ENCODE results near the gene APMAP.

The APMAP gene

DNA sequence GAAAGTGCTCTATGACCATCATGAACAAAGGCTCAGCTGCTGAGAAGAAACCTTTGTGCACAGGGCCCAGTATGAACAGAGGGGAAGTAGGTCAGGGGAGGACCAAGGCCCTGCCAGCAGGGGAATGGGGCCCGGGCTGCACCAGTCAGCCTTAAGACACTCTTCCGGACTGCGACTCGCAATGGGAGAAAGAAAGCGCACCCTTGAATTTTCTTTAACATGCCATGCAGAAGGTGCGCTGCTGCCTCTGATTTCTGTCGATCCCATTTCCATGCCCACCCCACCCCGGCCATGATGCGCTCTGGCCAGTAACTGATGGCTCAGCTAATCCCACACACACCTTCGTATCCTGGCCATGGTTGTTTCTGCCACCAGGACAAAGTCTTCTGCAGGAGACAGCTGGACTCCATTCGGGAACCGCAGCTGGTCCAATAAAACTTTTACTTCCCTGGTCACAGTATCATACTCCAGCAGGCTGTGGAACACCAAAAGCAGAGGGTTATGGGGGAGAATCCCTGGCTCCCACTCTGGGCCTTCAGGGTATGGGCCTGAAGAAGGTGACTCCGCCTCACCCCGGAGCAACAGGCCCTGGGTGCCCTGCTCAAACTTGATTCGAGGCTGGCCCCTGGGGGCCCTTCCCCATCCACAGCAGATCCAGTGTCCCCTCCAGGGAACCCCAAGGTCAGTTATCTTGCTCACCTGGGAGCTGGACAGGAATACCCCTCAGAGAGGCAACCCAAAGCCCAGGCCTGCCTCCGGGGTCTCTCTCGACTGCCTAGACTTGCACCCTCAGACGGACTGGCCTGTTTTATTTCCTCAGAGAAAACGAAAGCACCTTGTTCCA is 23.1 kb downstream of the APMAP start:
- Histone ChIP-seq H3K9me3 (no peaks in the 10 kb centered on the region), H3K27me3 (ENCODE audit: low read depth) (no peaks in the 10 kb centered on the region), H3K4me1 (no peaks in the 10 kb centered on the region), H3K36me3 (replicated peaks) (peaks cover 32% of the 10 kb centered on the region), H3K4me3 (no peak overlapping the region)
- in situ Hi-C loops (cut with MboI; ENCODE audit: low sequenced_read_pairs), result no loop called here
- DNase-seq (ENCODE audit: low spot score in 2 of 2), result no peak

DNA sequence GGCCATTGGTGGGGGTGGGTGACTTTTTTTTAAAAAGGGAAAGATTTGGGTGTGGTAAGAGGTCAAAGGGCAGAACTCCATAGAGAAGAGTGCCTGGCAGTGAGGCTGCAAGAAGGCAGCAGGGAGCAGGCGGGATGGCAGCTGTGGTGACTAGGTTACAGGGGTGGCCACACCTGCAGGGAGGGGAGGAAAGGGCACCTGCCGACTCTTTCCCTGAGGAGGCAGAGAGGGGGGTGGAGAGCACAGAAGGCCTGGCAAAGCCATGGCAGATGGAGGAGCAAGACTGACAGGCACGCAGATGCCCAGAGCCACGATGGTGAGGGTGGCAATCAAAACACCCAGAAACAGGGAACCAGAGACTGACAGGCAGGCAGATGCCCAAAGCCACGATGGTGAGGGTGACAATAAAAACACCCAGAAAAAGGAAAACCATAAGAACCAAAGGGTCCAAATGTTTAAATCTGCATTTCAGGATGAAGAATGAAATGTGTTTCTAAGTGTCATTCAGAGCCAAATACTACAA is 24.2 kb downstream of the APMAP start:
- Histone ChIP-seq H3K9me3 (no peaks in the 10 kb centered on the region), H3K4me1 (no peaks in the 10 kb centered on the region), H3K27me3 (ENCODE audit: low read depth) (no peaks in the 10 kb centered on the region), H3K36me3 (replicated peaks) (peaks cover 39% of the 10 kb centered on the region), H3K4me3 (no peak overlapping the region)
- DNase-seq (ENCODE audit: low spot score in 2 of 2), result no peak
- in situ Hi-C loops (cut with MboI; ENCODE audit: low sequenced_read_pairs), result no loop called here

- Histone ChIP-seq H3K9me3 (no peaks in the 10 kb centered on the region), H3K4me1 (no peaks in the 10 kb centered on the region), H3K4me3 (no peak overlapping the region), H3K27me3 (ENCODE audit: low read depth) (no peaks in the 10 kb centered on the region), H3K36me3 (replicated peaks) (peaks cover 39% of the 10 kb centered on the region)
- in situ Hi-C loops (cut with MboI; ENCODE audit: low sequenced_read_pairs), result no loop called here
- no peak for DNase-seq (ENCODE audit: low spot score in 2 of 2)
Observed at GRCh38 chr20:24966317-24967012, 26.1 kb downstream of the APMAP start.

GRCh38 chr20:24965065-24965919 is 27.3 kb downstream of the APMAP start:
- H3K9me3 ChIP-seq, result no peaks in the 10 kb centered on the region
- in situ Hi-C loops (cut with MboI; ENCODE audit: low sequenced_read_pairs), result no loop called here
- H3K4me3 ChIP-seq, result no peak overlapping the region
- DNase-seq (ENCODE audit: low spot score in 2 of 2), result no peak
- no peaks in the 10 kb centered on the region for H3K27me3 ChIP-seq (ENCODE audit: low read depth)
- H3K4me1 ChIP-seq, result no peaks in the 10 kb centered on the region
- H3K36me3 ChIP-seq (replicated peaks), result peaks cover 43% of the 10 kb centered on the region

- in situ Hi-C loops (cut with MboI; ENCODE audit: low sequenced_read_pairs), result no loop called here
- DNase-seq (ENCODE audit: low spot score in 2 of 2), result no peak
- Histone ChIP-seq H3K9me3 (no peaks in the 10 kb centered on the region), H3K4me3 (no peak overlapping the region), H3K4me1 (no peaks in the 10 kb centered on the region), H3K36me3 (replicated peaks) (peaks cover 39% of the 10 kb centered on the region), H3K27me3 (ENCODE audit: low read depth) (no peaks in the 10 kb centered on the region)
Observed at GRCh38 chr20:24964506-24964840, 28.1 kb downstream of the APMAP start.

DNA sequence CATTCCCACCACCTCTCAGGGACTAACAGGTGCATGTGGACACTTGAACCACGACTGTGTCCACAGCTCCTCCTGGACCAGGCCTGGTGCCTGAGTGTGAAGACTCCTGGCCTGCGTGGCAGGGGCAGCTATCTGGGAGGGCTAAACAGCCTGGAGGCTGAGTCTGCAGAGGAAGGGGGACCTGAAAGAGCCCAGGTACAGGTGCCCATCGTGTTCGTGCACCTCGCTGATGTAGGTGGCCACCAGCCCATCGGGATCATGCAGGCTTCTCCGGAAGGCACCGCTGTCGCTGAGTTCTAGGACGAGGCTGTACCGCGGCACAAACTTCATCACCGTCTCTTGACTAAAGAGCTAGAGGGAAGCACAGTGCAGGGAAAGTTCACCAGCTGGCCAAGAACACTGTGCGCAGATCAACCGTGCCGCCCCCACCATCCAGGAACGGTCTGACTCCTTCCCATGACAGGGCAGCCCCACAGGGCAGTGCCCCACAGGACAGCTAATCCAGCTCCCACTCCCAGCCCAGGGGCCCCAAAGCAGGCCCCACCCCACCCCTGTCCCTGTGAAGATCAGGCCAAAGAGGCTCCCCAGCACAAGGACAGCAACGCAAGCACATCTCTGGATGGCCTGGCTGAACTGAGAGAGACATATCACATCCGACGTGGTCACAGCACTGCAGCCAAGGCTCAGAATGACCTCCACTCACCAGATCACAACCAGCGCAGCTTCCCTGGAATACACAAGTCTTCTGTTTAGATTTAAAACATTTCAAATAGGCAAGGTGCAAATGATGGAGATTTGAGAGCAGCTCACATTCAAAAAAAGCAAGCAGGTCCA is 28.7 kb downstream of the APMAP start:
- H3K36me3 ChIP-seq (replicated peaks), result peaks cover 39% of the 10 kb centered on the region
- no peak for DNase-seq (ENCODE audit: low spot score in 2 of 2)
- no peaks in the 10 kb centered on the region for H3K27me3 ChIP-seq (ENCODE audit: low read depth)
- H3K4me3 ChIP-seq, result no peak overlapping the region
- no peaks in the 10 kb centered on the region for H3K4me1 ChIP-seq
- in situ Hi-C loops (cut with MboI; ENCODE audit: low sequenced_read_pairs), result no loop called here
- H3K9me3 ChIP-seq, result no peaks in the 10 kb centered on the region

DNA sequence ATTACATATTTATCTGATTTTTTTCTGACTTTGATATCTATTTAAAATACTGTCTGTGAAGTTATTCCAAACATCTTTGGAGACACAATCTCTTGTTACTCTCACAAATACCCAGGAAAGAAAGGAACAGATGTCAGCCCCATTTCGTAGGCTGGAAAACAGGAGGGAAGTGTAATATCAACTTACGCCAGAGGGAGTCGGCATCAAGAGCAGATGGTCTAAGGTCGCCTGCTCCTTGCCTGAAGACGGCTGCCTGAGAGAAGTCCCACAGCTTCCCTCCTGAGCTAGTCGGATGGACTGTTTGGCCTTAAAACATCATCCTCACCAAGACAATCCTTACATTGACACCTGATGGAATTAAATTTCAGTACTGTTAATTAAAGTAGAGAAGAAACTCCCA is 30.0 kb downstream of the APMAP start:
- Histone ChIP-seq H3K36me3 (replicated peaks) (peaks cover 39% of the 10 kb centered on the region), H3K9me3 (no peaks in the 10 kb centered on the region), H3K4me1 (no peaks in the 10 kb centered on the region), H3K4me3 (no peak overlapping the region), H3K27me3 (ENCODE audit: low read depth) (no peaks in the 10 kb centered on the region)
- DNase-seq (ENCODE audit: low spot score in 2 of 2), result no peak
- in situ Hi-C loops (cut with MboI; ENCODE audit: low sequenced_read_pairs), result no loop called here

DNA sequence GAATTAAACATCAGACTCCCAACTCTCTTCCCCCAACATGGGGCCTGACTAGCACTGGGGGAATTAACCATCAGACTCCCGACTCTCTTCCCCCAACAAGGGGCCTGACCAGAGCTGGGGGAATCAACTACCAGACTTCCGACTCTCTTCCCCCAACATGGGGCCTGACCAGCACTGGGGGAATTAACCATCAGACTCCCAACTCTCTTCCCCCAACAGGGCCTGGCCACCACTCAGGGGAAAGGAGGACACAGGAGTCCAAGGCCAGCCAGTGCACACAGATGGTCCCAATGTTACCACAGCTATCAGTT is 30.4 kb downstream of the APMAP start:
- Histone ChIP-seq H3K36me3 (replicated peaks) (peaks cover 39% of the 10 kb centered on the region), H3K4me1 (no peaks in the 10 kb centered on the region), H3K9me3 (no peaks in the 10 kb centered on the region), H3K27me3 (ENCODE audit: low read depth) (no peaks in the 10 kb centered on the region), H3K4me3 (no peak overlapping the region)
- in situ Hi-C loops (cut with MboI; ENCODE audit: low sequenced_read_pairs), result no loop called here
- DNase-seq (ENCODE audit: low spot score in 2 of 2), result no peak

GRCh38 chr20:24961384-24962181 is 31.0 kb downstream of the APMAP start:
- H3K4me1 ChIP-seq, result no peaks in the 10 kb centered on the region
- H3K4me3 ChIP-seq, result no peak overlapping the region
- no peaks in the 10 kb centered on the region for H3K9me3 ChIP-seq
- no peak for DNase-seq (ENCODE audit: low spot score in 2 of 2)
- H3K36me3 ChIP-seq (replicated peaks), result peaks cover 39% of the 10 kb centered on the region
- H3K27me3 ChIP-seq (ENCODE audit: low read depth), result no peaks in the 10 kb centered on the region
- in situ Hi-C loops (cut with MboI; ENCODE audit: low sequenced_read_pairs), result no loop called here

- no peak for DNase-seq (ENCODE audit: low spot score in 2 of 2)
- no peaks in the 10 kb centered on the region for H3K27me3 ChIP-seq (ENCODE audit: low read depth)
- H3K4me3 ChIP-seq, result no peak overlapping the region
- H3K4me1 ChIP-seq, result no peaks in the 10 kb centered on the region
- H3K9me3 ChIP-seq, result no peaks in the 10 kb centered on the region
- H3K36me3 ChIP-seq (replicated peaks), result peaks cover 35% of the 10 kb centered on the region
- in situ Hi-C loops (cut with MboI; ENCODE audit: low sequenced_read_pairs), result no loop called here
Observed at GRCh38 chr20:24960861-24961260, 31.7 kb downstream of the APMAP start.

- no peaks in the 10 kb centered on the region for H3K4me1 ChIP-seq
- in situ Hi-C loops (cut with MboI; ENCODE audit: low sequenced_read_pairs), result no loop called here
- H3K36me3 ChIP-seq (replicated peaks), result peaks cover 31% of the 10 kb centered on the region
- no peaks in the 10 kb centered on the region for H3K27me3 ChIP-seq (ENCODE audit: low read depth)
- H3K4me3 ChIP-seq, result no peak overlapping the region
- H3K9me3 ChIP-seq, result no peaks in the 10 kb centered on the region
- DNase-seq (ENCODE audit: low spot score in 2 of 2), result no peak
Observed at GRCh38 chr20:24960302-24960801, 32.2 kb downstream of the APMAP start.

GRCh38 chr20:24959591-24960301 is 32.8 kb downstream of the APMAP start:
- H3K4me3 ChIP-seq, result no peak overlapping the region
- H3K36me3 ChIP-seq (replicated peaks), result peaks cover 28% of the 10 kb centered on the region
- in situ Hi-C loops (cut with MboI; ENCODE audit: low sequenced_read_pairs), result no loop called here
- DNase-seq (ENCODE audit: low spot score in 2 of 2), result no peak
- no peaks in the 10 kb centered on the region for H3K4me1 ChIP-seq
- no peaks in the 10 kb centered on the region for H3K9me3 ChIP-seq
- H3K27me3 ChIP-seq (ENCODE audit: low read depth), result no peaks in the 10 kb centered on the region
